Neuronal stem cell (in vitro differentiated cells): ENCODE data around the gene MFRP.

Source experiments
- DNase-seq: peaks from one replicate; pipeline ENCODE4 v3.0.0-alpha.2; 2013; ENCODE audit warnings: low spot score
- H2AFZ ChIP-seq: one replicate; pipeline ENCODE4 v1.6.1; 2013; ENCODE audit warnings: mild to moderate bottlenecking, low read length, inconsistent platforms
- H2AK5ac ChIP-seq: 2 replicates; pipeline ENCODE4 v1.6.1; 2013; ENCODE audit warnings: low read depth, mild to moderate bottlenecking, inconsistent platforms, low read length, moderate library complexity, mixed read lengths
- H2BK120ac ChIP-seq: 2 replicates; pipeline ENCODE4 v1.6.1; 2013; ENCODE audit warnings: low read depth, mild to moderate bottlenecking, inconsistent platforms, low read length, moderate library complexity, mixed read lengths
- H2BK12ac ChIP-seq: one replicate; pipeline ENCODE4 v1.6.1; 2013; ENCODE audit warnings: low read length, inconsistent platforms
- H2BK15ac ChIP-seq: 2 replicates; pipeline ENCODE4 v1.6.1; 2013; ENCODE audit warnings: mild to moderate bottlenecking, low read length, inconsistent platforms, mixed read lengths
- H2BK5ac ChIP-seq: one replicate; pipeline ENCODE4 v1.6.1; 2013; ENCODE audit warnings: inconsistent platforms, mild to moderate bottlenecking, low read length, moderate library complexity
- H3K14ac ChIP-seq: one replicate; pipeline ENCODE4 v1.6.1; 2013; ENCODE audit warnings: low read length, inconsistent platforms
- H3K18ac ChIP-seq: 2 replicates; pipeline ENCODE4 v1.6.1; 2013; ENCODE audit warnings: low read length, inconsistent platforms
- H3K23ac ChIP-seq: 2 replicates; pipeline ENCODE4 v1.6.1; 2013; ENCODE audit warnings: low read depth, mild to moderate bottlenecking, mixed read lengths, low read length, inconsistent platforms; ENCODE audit not compliant: poor library complexity
- H3K27ac ChIP-seq: replicated peaks from 3 replicates; pipeline ENCODE4 v1.5.1; 2013; ENCODE audit warnings: low read length, inconsistent platforms
- H3K27me3 ChIP-seq, 3 experiments: 2 replicates each; pipeline ENCODE4 v1.6.1; 2013; ENCODE audit warnings: low read length in 3 of 3, mild to moderate bottlenecking in 2 of 3, inconsistent platforms in 1 of 3, low read depth in 1 of 3, mixed read lengths in 1 of 3, moderate library complexity in 1 of 3; ENCODE audit not compliant: control insufficient read depth in 3 of 3, insufficient read depth in 3 of 3
- H3K36me3 ChIP-seq, 2 donors: replicated peaks in 1 of 2; 2 replicates each; pipeline ENCODE4 v1.6.1; 2013; ENCODE audit warnings: low read length in 2 of 2; ENCODE audit not compliant: control insufficient read depth in 2 of 2, insufficient read depth in 2 of 2
- H3K4ac ChIP-seq: 2 replicates; pipeline ENCODE4 v1.6.1; 2013; ENCODE audit warnings: inconsistent platforms, mild to moderate bottlenecking, low read length, moderate library complexity
- H3K4me1 ChIP-seq, 2 donors: 1 replicate in 1 of 2; 2 replicates in 1 of 2; pipeline ENCODE4 v1.6.1; 2013; ENCODE audit warnings: low read length in 2 of 2, low read depth in 1 of 2; ENCODE audit not compliant: control insufficient read depth in 2 of 2, insufficient read depth in 1 of 2
- H3K4me2 ChIP-seq: one replicate; pipeline ENCODE4 v1.6.1; 2013; ENCODE audit warnings: mild to moderate bottlenecking, low read length, inconsistent platforms; ENCODE audit not compliant: insufficient read depth, poor library complexity, severe bottlenecking
- H3K4me3 ChIP-seq, 2 donors: 2 replicates each; pipeline ENCODE4 v1.5.1; 2013; ENCODE audit warnings: low read length in 2 of 2, mild to moderate bottlenecking in 2 of 2, inconsistent platforms in 1 of 2, moderate library complexity in 1 of 2
- H3K79me1 ChIP-seq: one replicate; pipeline ENCODE4 v1.6.1; 2013; ENCODE audit warnings: low read depth, mild to moderate bottlenecking, inconsistent platforms, low read length, moderate library complexity
- H3K9ac ChIP-seq: one replicate; pipeline ENCODE4 v1.6.1; 2013; ENCODE audit warnings: mild to moderate bottlenecking, low read depth, low read length, inconsistent platforms; ENCODE audit not compliant: poor library complexity
- H3K9me3 ChIP-seq, 2 donors: replicated peaks in 1 of 2; 2 replicates each; pipeline versions ENCODE3 to v1.6.1; 2013; ENCODE audit warnings: low read length in 2 of 2, mild to moderate bottlenecking in 2 of 2, inconsistent platforms in 1 of 2, low read depth in 1 of 2, mixed read lengths in 1 of 2, moderate library complexity in 1 of 2; ENCODE audit not compliant: control insufficient read depth in 2 of 2, insufficient read depth in 1 of 2
- H4K8ac ChIP-seq: one replicate; pipeline ENCODE4 v1.6.1; 2013; ENCODE audit warnings: low read depth, mild to moderate bottlenecking, inconsistent platforms, low read length, moderate library complexity
- H4K91ac ChIP-seq: one replicate; pipeline ENCODE4 v1.6.1; 2013; ENCODE audit warnings: low read length, low read depth, mild to moderate bottlenecking, inconsistent platforms; ENCODE audit not compliant: poor library complexity
- WGBS, 2 donors: extraction: QIAGEN DNeasy Blood & Tissue Kit; methylation state at CpG; one replicate each; pipeline ENCODE4 v1.1.7; 2013; ENCODE audit warnings: missing lambda C conversion rate in 2 of 2, mixed read lengths in 1 of 2; ENCODE audit not compliant: insufficient read length in 2 of 2, insufficient replicate concordance in 1 of 2; ENCODE audit errors: extremely low coverage in 2 of 2; 5-methylcytosine and 5-hydroxymethylcytosine counted together

Gene MFRP

GRCh38 chr11:119374632-119375336 is 28.3 kb upstream of the MFRP start:
- peaks cover 30 to 49% of the 10 kb centered on the region in 2 donors for H3K4me1 ChIP-seq
- WGBS, 2 donors, result no CpG with 5 or more reads among the region's 11 CpGs
- no peak for DNase-seq

DNA sequence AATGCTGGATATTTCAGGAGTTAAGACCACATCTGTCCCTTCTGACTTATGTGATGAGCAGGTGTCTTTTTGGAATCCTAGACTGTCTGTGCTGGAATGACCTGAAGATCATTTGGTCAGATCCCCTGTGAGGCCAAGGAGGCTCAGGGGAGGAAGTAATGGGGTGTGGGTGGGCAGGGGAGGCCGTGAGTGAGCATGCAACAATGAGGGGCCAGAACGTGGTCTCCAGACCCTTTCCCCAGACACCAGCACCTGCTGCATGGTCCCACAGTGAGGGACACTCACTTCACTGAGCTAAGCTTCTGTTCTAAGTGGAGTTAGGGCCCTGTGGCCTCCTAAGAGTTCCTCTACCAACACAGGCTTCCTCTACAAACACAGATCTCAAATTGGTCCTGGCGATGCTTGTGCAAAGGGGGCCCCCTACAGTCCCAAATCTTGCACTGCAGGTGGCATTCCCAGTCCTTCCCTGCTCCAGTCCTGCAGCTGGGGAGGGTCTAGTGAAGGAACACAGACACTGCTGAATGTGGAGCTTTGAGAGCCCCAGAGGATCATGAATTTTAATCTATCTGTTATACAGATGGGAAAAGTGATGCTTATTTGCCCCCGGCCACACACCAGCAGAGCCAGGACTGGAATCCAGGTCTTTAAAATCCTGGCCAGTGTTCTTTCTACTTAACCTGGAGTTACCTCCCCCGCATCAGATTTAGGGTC is 27.6 kb upstream of the MFRP start:
- H2AK5ac ChIP-seq, result peak overlapping the region; percentile 88
- H3K9ac ChIP-seq, result no peak overlapping the region
- no peaks in the 10 kb centered on the region for H3K36me3 ChIP-seq
- H3K4me3 ChIP-seq, result no peak overlapping the region
- H4K8ac ChIP-seq, result no peak overlapping the region
- DNase-seq, result peak; percentile 82
- no peak overlapping the region for H3K14ac ChIP-seq
- no peak overlapping the region for H2BK12ac ChIP-seq
- peak overlapping the region; percentile 9 for H2BK5ac ChIP-seq
- no peak overlapping the region for H2BK120ac ChIP-seq
- H2BK15ac ChIP-seq, result peak overlapping the region; percentile 34
- peak overlapping the region; percentile 33 for H2AFZ ChIP-seq
- H3K23ac ChIP-seq, result peak overlapping the region; percentile 36
- no peak overlapping the region for H3K18ac ChIP-seq
- H3K27me3 ChIP-seq, result peaks cover 0 to 49% (median 0%) of the 10 kb centered on the region in 3 experiments
- peaks cover 30 to 48% of the 10 kb centered on the region in 2 donors for H3K4me1 ChIP-seq
- no peak overlapping the region for H3K27ac ChIP-seq
- no peak overlapping the region for H3K4ac ChIP-seq
- no peak overlapping the region for H3K4me2 ChIP-seq
- H4K91ac ChIP-seq, result peak overlapping the region; percentile 58
- WGBS, 2 donors, result no CpG with 5 or more reads among the region's 5 CpGs
- no peaks in the 10 kb centered on the region for H3K79me1 ChIP-seq
- H3K9me3 ChIP-seq, result no peaks in the 10 kb centered on the region

More at GRCh38 chr11:119374632-119375336, 28.3 kb upstream of the MFRP start:
- Histone ChIP-seq H3K4me3 (no peak overlapping the region), H2AK5ac (peak overlapping the region; percentile 88), H3K79me1 (no peaks in the 10 kb centered on the region), H3K27ac (no peak overlapping the region), H4K91ac (no peak overlapping the region), H3K14ac (no peak overlapping the region), H2BK15ac (peak overlapping the region; percentile 69), H4K8ac (no peak overlapping the region), H3K4me2 (no peak overlapping the region), H2BK12ac (no peak overlapping the region), H3K18ac (peak overlapping the region; percentile 25), H2AFZ (no peak overlapping the region), H2BK5ac (no peak overlapping the region), H3K36me3 (no peaks in the 10 kb centered on the region), H3K9me3 (no peaks in the 10 kb centered on the region), H3K4ac (no peak overlapping the region), H3K9ac (no peak overlapping the region), H2BK120ac (no peak overlapping the region), H3K27me3 (peaks cover 0 to 47% (median 0%) of the 10 kb centered on the region in 3 experiments), H3K23ac (peak overlapping the region; percentile 36)

- H4K8ac ChIP-seq, result no peak overlapping the region
- H2AFZ ChIP-seq, result no peak overlapping the region
- H3K4me2 ChIP-seq, result no peak overlapping the region
- no peaks in the 10 kb centered on the region for H3K79me1 ChIP-seq
- no peaks in the 10 kb centered on the region for H3K36me3 ChIP-seq
- peak overlapping the region; percentile 47 for H3K23ac ChIP-seq
- no peak overlapping the region for H3K4ac ChIP-seq
- no peak overlapping the region for H2BK120ac ChIP-seq
- no peak overlapping the region for H3K27ac ChIP-seq
- peak overlapping the region; percentile 58 for H4K91ac ChIP-seq
- H3K4me3 ChIP-seq, result no peak overlapping the region
- peak overlapping the region; percentile 87 for H2BK15ac ChIP-seq
- peaks cover 30 to 42% of the 10 kb centered on the region in 2 donors for H3K4me1 ChIP-seq
- peak overlapping the region; percentile 53 for H2AK5ac ChIP-seq
- peak overlapping the region; percentile 49 for H3K18ac ChIP-seq
- H2BK12ac ChIP-seq, result no peak overlapping the region
- no CpG with 5 or more reads among the region's 23 CpGs for WGBS, 2 donors
- no peaks in the 10 kb centered on the region for H3K9me3 ChIP-seq
- H3K14ac ChIP-seq, result no peak overlapping the region
- H3K9ac ChIP-seq, result peak overlapping the region; percentile 24
- no peak for DNase-seq
- peak overlapping the region; percentile 9 for H2BK5ac ChIP-seq
- H3K27me3 ChIP-seq, result peaks cover 0 to 49% (median 0%) of the 10 kb centered on the region in 3 experiments
Measured at GRCh38 chr11:119373059-119373920, 26.8 kb upstream of the MFRP start.
